ENCODE results near the gene PLEKHF1.

The PLEKHF1 gene

GRCh38 chr19:29618871-29619270 is 46.4 kb upstream of the PLEKHF1 start:
- Histone ChIP-seq H3K4me3 (replicated peaks; ENCODE audit: low read depth, low read length) (no peak overlapping the region), H3K27me3 (replicated peaks; ENCODE audit: control insufficient read depth, insufficient read depth, low read length) (no peaks in the 10 kb centered on the region), H3K36me3 (ENCODE audit: control insufficient read depth, insufficient read depth, low read length) (peaks cover 10% of the 10 kb centered on the region)
- TF ChIP-seq CTCF (IDR thresholded peaks at IDR 0.05; ENCODE audit: insufficient read depth, low read length, poor library complexity, severe bottlenecking) = no peak
- no peak for DNase-seq (ENCODE audit: extremely low read depth, insufficient read length)

- Histone ChIP-seq H3K27me3 (replicated peaks; ENCODE audit: control insufficient read depth, insufficient read depth, low read length) (no peaks in the 10 kb centered on the region), H3K36me3 (ENCODE audit: control insufficient read depth, insufficient read depth, low read length) (peaks cover 3% of the 10 kb centered on the region), H3K4me3 (replicated peaks; ENCODE audit: low read depth, low read length) (no peak overlapping the region)
- DNase-seq (ENCODE audit: extremely low read depth, insufficient read length) = no peak
- TF ChIP-seq CTCF (IDR thresholded peaks at IDR 0.05; ENCODE audit: insufficient read depth, low read length, poor library complexity, severe bottlenecking) = no peak
Measured at GRCh38 chr19:29620931-29621351, 44.3 kb upstream of the PLEKHF1 start.

GRCh38 chr19:29622166-29623070 is 42.8 kb upstream of the PLEKHF1 start:
- H3K4me3 ChIP-seq (replicated peaks; ENCODE audit: low read depth, low read length) = no peak overlapping the region
- DNase-seq (ENCODE audit: extremely low read depth, insufficient read length) = no peak
- no peak for TF ChIP-seq CTCF (IDR thresholded peaks at IDR 0.05; ENCODE audit: insufficient read depth, low read length, poor library complexity, severe bottlenecking)
- H3K27me3 ChIP-seq (replicated peaks; ENCODE audit: control insufficient read depth, insufficient read depth, low read length) = no peaks in the 10 kb centered on the region
- no peaks in the 10 kb centered on the region; the same call in 1 of the 2 replicates for H3K36me3 ChIP-seq (ENCODE audit: control insufficient read depth, insufficient read depth, low read length)

- no peaks in the 10 kb centered on the region for H3K27me3 ChIP-seq (replicated peaks; ENCODE audit: control insufficient read depth, insufficient read depth, low read length)
- no peaks in the 10 kb centered on the region for H3K36me3 ChIP-seq (ENCODE audit: control insufficient read depth, insufficient read depth, low read length)
- TF ChIP-seq CTCF (IDR thresholded peaks at IDR 0.05; ENCODE audit: insufficient read depth, low read length, poor library complexity, severe bottlenecking) = no peak
- H3K4me3 ChIP-seq (replicated peaks; ENCODE audit: low read depth, low read length) = no peak overlapping the region
- DNase-seq (ENCODE audit: extremely low read depth, insufficient read length) = no peak
Measured at GRCh38 chr19:29623726-29624488, 41.4 kb upstream of the PLEKHF1 start.

GRCh38 chr19:29624489-29625185 is 40.6 kb upstream of the PLEKHF1 start:
- no peak for TF ChIP-seq CTCF (IDR thresholded peaks at IDR 0.05; ENCODE audit: insufficient read depth, low read length, poor library complexity, severe bottlenecking)
- no peak for DNase-seq (ENCODE audit: extremely low read depth, insufficient read length)
- Histone ChIP-seq H3K36me3 (ENCODE audit: control insufficient read depth, insufficient read depth, low read length) (no peaks in the 10 kb centered on the region), H3K27me3 (replicated peaks; ENCODE audit: control insufficient read depth, insufficient read depth, low read length) (no peaks in the 10 kb centered on the region), H3K4me3 (replicated peaks; ENCODE audit: low read depth, low read length) (no peak overlapping the region)
